Stimulated activated effector memory CD8-positive, alpha-beta T cell treated with anti-CD3 and anti-CD28 coated beads, Interleukin-12 subunit alpha, Interleukin-12 subunit beta, amount 100 ng/mL, for 72 hours (primary cell): ENCODE data around the gene EPN2.

Experiments used
- ATAC-seq: fragments of 150-1000 bp; cut with Tn5 transposase; 2 replicates; pipeline ENCODE4 v1.10.0; 2021
- DNase-seq, 2 donors: peaks; one replicate each; pipeline ENCODE4 v3.0.0; 2021 to 2022; ENCODE audit warnings: low spot score in 2 of 2
- H3K27ac Mint-ChIP-seq: one replicate; pipeline ENCODE4 v1.8.0; 2022; ENCODE audit warnings: mild to moderate bottlenecking, mixed read lengths
- H3K36me3 Mint-ChIP-seq: one replicate; pipeline ENCODE4 v1.8.0; 2022; ENCODE audit warnings: mild to moderate bottlenecking, mixed read lengths
- H3K4me1 Mint-ChIP-seq: one replicate; pipeline ENCODE4 v1.8.0; 2022; ENCODE audit warnings: mixed read lengths
- H3K4me3 Mint-ChIP-seq: one replicate; pipeline ENCODE4 v1.8.0; 2022; ENCODE audit warnings: mild to moderate bottlenecking, mixed read lengths
- H3K9me3 Mint-ChIP-seq: one replicate; pipeline ENCODE4 v1.8.0; 2022; ENCODE audit warnings: mixed read lengths

The EPN2 gene

DNA sequence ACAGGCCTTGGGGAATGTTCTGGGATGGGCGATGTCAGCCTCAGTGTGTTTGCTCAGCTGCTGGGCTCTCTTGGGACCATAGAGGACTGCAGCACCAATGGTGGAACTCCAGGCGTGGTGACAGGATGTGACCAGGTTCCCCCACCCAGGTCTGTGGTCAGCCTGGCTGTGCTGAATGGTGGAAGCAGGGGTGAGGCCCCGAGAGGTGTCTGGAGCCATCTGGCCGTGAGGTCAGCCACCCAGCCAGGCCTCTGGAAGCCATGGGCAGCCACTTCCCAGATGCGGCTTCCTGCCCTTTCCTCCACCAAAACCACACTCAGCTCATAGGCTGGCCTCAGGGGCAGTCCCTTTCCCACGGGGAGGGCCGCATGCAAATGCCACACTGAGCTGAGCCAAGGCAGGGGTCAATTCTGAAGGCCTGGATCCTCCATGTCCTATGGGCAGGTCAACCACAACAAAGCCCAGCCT lies 133.4 kb downstream of the EPN2 start:
- no peaks in the 10 kb centered on the region for H3K9me3 Mint-ChIP-seq
- peak overlapping the region; percentile 59 for H3K4me3 Mint-ChIP-seq
- no peaks in the 10 kb centered on the region for H3K36me3 Mint-ChIP-seq
- DNase-seq = no peak
- H3K27ac Mint-ChIP-seq = peak overlapping the region; percentile 84
- ATAC-seq = peak; percentile 70
- H3K4me1 Mint-ChIP-seq = peaks cover 42% of the 10 kb centered on the region

- ATAC-seq (no peak), DNase-seq (no peak)
- Mint-ChIP-seq H3K27ac (peak overlapping the region; percentile 37), H3K4me1 (peaks cover 49% of the 10 kb centered on the region), H3K9me3 (no peaks in the 10 kb centered on the region), H3K36me3 (no peaks in the 10 kb centered on the region), H3K4me3 (peak overlapping the region; percentile 59)
Observed at GRCh38 chr17:19371259-19372010, 134.3 kb downstream of the EPN2 start.

DNA sequence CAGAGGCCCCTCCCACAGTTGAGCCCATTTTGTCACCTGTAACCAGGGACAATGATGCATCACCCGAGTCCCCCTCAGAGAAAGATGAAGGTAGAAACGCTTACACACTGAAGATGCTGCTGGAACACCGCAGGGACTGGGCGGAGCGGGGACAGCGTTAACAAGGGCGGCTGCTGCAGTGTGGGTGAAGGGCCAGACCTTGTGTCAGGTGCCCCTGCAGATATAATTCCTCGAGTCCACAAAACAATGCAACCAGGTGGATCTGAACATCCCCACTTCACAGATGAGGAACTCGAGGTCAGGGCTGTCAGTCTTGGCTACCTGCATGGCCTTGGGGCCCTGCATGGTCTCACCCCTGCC lies 134.8 kb downstream of the EPN2 start:
- Mint-ChIP-seq H3K36me3 (no peaks in the 10 kb centered on the region), H3K27ac (peak overlapping the region; percentile 37), H3K4me1 (peaks cover 54% of the 10 kb centered on the region), H3K4me3 (no peak overlapping the region), H3K9me3 (no peaks in the 10 kb centered on the region)
- DNase-seq = no peak
- no peak for ATAC-seq

GRCh38 chr17:19372439-19372838 lies 135.3 kb downstream of the EPN2 start:
- H3K4me3 Mint-ChIP-seq = no peak overlapping the region
- no peaks in the 10 kb centered on the region for H3K9me3 Mint-ChIP-seq

GRCh38 chr17:19372866-19373504 lies 135.8 kb downstream of the EPN2 start:
- H3K4me3 Mint-ChIP-seq = no peak overlapping the region
- H3K4me1 Mint-ChIP-seq = peaks cover 57% of the 10 kb centered on the region
- DNase-seq = no peak
- peaks cover 7% of the 10 kb centered on the region for H3K36me3 Mint-ChIP-seq
- H3K9me3 Mint-ChIP-seq = no peaks in the 10 kb centered on the region
- no peak for ATAC-seq
- no peak overlapping the region for H3K27ac Mint-ChIP-seq

More at GRCh38 chr17:19372439-19372838, 135.3 kb downstream of the EPN2 start:
- DNase-seq (no peak), ATAC-seq (no peak)
- Mint-ChIP-seq H3K4me1 (peaks cover 57% of the 10 kb centered on the region), H3K36me3 (peaks cover 2% of the 10 kb centered on the region), H3K27ac (no peak overlapping the region)

DNA sequence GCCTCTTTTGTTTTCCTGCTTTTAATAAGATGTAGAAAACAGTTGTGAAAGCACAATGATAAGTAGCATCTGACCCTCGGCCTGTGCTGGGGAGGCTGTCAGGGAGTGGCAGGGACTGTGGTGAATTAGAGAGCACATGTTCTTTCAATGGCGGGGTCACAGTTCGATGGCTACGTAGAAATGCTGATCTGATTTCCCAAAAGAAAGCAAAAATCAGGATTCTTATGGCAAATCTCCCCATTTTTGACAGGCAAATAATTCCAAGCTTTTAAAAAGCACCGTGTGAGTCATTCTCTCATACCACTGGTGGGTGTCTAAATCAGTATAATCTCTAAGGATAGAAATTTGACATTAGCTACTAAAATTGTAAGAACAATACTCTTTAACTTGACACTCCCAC lies 137.0 kb downstream of the EPN2 start:
- DNase-seq (no peak), ATAC-seq (no peak)
- no peak overlapping the region for H3K27ac Mint-ChIP-seq
- peaks cover 15% of the 10 kb centered on the region for H3K36me3 Mint-ChIP-seq
- H3K4me3 Mint-ChIP-seq = no peak overlapping the region
- peaks cover 51% of the 10 kb centered on the region for H3K4me1 Mint-ChIP-seq
- no peaks in the 10 kb centered on the region for H3K9me3 Mint-ChIP-seq

DNA sequence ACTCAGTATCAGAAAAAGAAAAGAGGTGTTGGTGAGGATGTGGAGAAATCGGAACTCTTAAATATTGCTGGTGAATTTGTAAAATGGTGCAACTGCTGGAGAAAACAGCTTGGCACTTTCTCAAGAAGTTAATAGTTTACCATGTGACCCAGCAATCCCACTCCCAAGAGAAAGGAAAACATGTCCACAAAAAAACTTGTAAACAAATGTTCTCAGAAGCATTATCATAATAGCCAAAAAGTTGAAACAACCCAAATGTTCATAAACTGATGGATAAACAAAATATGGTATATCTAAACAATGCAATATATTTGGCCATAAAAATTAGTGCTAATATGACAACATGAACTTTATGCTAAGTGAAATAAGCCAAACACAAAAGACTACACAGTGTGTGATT lies 138.6 kb downstream of the EPN2 start:
- DNase-seq (no peak), ATAC-seq (no peak)
- no peak overlapping the region for H3K27ac Mint-ChIP-seq
- H3K4me1 Mint-ChIP-seq = peaks cover 38% of the 10 kb centered on the region
- H3K9me3 Mint-ChIP-seq = no peaks in the 10 kb centered on the region
- H3K36me3 Mint-ChIP-seq = peaks cover 21% of the 10 kb centered on the region
- peak overlapping the region; percentile 20 for H3K4me3 Mint-ChIP-seq

GRCh38 chr17:19376811-19377210 lies 139.6 kb downstream of the EPN2 start:
- H3K9me3 Mint-ChIP-seq = no peaks in the 10 kb centered on the region
- H3K36me3 Mint-ChIP-seq = peaks cover 21% of the 10 kb centered on the region
- H3K4me1 Mint-ChIP-seq = peaks cover 27% of the 10 kb centered on the region
- DNase-seq (no peak), ATAC-seq (no peak)
- peak overlapping the region; percentile 99 for H3K27ac Mint-ChIP-seq
- peak overlapping the region; percentile 99 for H3K4me3 Mint-ChIP-seq

DNA sequence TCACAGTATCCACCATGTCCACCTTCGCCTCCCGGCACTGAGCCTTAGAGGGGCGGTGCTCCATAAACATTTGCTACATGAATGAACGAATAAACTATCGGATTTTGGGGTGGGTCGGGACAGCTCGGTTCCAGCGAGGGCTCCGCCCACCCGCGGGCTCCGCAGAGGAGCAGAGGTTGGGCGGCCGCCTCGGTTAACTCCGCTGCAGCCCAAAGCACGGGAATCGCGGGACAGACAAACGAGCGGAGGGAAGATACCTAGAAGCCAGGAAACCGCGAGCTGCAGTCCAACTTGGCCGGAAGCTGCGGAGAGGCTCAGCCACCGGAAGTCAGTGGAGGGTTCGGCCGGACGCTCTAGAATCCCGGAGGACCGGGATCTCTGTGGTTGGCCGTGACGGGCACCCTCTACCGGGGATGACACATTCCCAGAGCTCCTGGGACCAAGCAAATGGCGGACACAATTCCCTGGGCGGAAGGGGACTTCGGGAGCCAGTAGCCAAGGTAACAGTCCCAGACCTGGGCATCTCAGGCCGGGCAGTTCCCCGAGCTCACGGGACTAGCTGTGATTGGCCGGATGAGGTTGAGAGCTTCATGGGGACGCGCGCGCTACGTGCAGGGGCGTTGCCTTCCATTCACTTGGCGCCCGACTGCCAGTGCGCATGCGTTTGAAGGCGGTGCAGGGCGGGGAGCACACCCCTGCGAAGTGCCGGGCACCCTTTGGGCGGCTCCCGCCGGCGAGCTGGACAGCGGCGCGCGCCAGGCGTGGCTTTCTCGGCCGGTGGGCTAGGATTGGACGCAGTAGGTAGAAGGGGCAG lies 140.6 kb downstream of the EPN2 start:
- ATAC-seq = peak; percentile 97
- Mint-ChIP-seq H3K4me1 (peaks cover 17% of the 10 kb centered on the region), H3K9me3 (no peaks in the 10 kb centered on the region), H3K27ac (peak overlapping the region; percentile 99), H3K4me3 (peak overlapping the region; percentile 99), H3K36me3 (peaks cover 30% of the 10 kb centered on the region)
- peak; percentile 93 to 97 for DNase-seq

DNA sequence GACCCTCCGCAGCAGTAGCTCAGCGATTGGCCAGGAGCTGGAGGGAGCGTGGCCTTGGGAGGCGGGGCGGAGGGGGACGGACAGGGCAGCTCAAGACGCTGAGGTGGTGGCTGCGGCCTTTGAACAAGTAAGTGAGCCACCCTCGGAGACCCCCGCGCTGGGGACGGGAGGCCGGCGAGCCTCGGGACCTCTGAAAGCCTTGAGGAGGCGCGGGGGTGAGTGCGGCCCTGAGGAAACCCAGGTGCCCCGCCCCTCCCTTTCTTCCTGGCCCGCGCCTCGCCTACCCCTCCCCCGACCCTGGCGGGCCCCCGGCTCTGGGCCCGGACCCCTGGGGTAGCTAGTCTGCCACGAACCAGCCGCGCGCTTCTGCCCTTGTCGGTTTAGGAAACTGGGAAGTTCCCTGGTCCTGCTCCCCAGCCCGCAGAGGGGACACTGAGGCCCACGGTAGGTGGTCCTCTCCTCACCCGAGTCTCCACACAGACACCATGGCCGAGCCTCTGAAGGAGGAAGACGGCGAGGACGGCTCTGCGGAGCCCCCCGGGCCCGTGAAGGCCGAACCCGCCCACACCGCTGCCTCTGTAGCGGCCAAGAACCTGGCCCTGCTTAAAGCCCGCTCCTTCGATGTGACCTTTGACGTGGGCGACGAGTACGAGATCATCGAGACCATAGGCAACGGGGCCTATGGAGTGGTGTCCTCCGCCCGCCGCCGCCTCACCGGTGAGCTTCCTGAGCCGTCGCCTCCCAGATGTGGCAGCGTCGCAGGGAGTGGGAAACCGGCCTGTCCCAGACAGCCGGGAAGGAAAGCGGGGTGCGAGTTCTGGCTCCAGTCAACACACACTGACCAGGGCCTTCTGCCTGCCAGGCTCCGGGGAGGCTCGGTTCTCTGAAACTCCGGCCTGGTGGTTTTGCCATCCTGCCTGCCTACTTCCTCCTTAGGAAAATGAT lies 141.5 kb downstream of the EPN2 start, which contains the start of gene MAPK7:
Gene MAPK7 (plus strand): TSS at position 83 of the 945 bp plus-strand sequence. CDS start 403 bp downstream, at position 486.
- Mint-ChIP-seq H3K27ac (peak within 1 kb of the TSS; percentile 99), H3K4me1 (peaks cover 17% of the 10 kb centered on the region), H3K9me3 (no peaks in the 10 kb centered on the region), H3K4me3 (peak within 1 kb of the TSS; percentile 99), H3K36me3 (peaks cover 35% of the 10 kb centered on the region)
- ATAC-seq = peak; percentile 5
- DNase-seq = no peak

DNA sequence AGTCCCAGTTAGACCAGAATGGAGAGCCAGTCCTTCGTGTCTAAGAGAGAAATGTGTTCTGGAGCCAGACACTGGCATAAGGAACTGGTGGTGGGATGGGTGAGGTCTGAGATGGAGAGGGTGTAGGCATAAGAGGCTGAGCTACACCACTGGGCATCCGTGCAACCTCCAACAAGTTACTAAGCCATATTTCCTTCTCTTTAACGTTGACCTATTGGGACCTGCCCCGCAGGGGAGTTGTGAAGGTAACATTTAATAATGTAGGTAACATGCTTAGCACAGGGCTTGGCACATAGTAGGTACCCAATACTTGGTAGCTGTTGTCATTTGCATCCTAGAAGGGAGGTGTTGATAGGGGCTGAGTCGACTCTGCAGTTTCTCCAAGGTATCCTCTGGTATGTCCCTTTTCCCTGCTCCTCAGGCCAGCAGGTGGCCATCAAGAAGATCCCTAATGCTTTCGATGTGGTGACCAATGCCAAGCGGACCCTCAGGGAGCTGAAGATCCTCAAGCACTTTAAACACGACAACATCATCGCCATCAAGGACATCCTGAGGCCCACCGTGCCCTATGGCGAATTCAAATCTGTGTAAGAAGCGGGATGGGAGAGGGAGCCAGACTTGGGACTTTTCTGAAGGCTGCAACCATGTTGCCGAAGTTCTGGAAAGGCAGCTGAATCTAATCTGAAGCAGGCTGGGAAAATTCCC lies 142.3 kb downstream of the EPN2 start:
- H3K9me3 Mint-ChIP-seq = no peaks in the 10 kb centered on the region
- peak overlapping the region; percentile 99 for H3K4me3 Mint-ChIP-seq
- H3K36me3 Mint-ChIP-seq = peaks cover 38% of the 10 kb centered on the region
- DNase-seq = peak in 1 of 2 donors; percentile 45
- peak overlapping the region; percentile 40 for H3K27ac Mint-ChIP-seq
- H3K4me1 Mint-ChIP-seq = peaks cover 25% of the 10 kb centered on the region
- no peak for ATAC-seq

DNA sequence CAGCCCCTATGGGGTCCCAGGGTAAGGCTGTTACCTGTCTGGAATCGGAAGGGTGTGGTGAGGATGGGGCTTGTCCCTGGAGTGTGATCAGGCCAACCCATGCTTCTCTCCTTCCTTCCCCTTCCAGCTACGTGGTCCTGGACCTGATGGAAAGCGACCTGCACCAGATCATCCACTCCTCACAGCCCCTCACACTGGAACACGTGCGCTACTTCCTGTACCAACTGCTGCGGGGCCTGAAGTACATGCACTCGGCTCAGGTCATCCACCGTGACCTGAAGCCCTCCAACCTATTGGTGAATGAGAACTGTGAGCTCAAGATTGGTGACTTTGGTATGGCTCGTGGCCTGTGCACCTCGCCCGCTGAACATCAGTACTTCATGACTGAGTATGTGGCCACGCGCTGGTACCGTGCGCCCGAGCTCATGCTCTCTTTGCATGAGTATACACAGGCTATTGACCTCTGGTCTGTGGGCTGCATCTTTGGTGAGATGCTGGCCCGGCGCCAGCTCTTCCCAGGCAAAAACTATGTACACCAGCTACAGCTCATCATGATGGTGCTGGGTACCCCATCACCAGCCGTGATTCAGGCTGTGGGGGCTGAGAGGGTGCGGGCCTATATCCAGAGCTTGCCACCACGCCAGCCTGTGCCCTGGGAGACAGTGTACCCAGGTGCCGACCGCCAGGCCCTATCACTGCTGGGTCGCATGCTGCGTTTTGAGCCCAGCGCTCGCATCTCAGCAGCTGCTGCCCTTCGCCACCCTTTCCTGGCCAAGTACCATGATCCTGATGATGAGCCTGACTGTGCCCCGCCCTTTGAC lies 143.5 kb downstream of the EPN2 start:
- H3K4me3 Mint-ChIP-seq = no peak overlapping the region
- no peaks in the 10 kb centered on the region for H3K9me3 Mint-ChIP-seq
- ATAC-seq = no peak
- H3K4me1 Mint-ChIP-seq = peaks cover 25% of the 10 kb centered on the region
- no peak for DNase-seq
- H3K36me3 Mint-ChIP-seq = peaks cover 40% of the 10 kb centered on the region
- H3K27ac Mint-ChIP-seq = no peak overlapping the region

DNA sequence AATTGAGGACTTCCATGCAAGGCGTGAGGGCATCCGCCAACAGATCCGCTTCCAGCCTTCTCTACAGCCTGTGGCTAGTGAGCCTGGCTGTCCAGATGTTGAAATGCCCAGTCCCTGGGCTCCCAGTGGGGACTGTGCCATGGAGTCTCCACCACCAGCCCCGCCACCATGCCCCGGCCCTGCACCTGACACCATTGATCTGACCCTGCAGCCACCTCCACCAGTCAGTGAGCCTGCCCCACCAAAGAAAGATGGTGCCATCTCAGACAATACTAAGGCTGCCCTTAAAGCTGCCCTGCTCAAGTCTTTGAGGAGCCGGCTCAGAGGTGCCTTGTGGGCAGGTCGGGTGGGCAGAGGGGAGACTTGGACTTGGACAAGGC lies 144.2 kb downstream of the EPN2 start:
- no peak for ATAC-seq
- H3K36me3 Mint-ChIP-seq = peaks cover 40% of the 10 kb centered on the region
- DNase-seq = no peak
- H3K4me1 Mint-ChIP-seq = peaks cover 20% of the 10 kb centered on the region
- no peak overlapping the region for H3K4me3 Mint-ChIP-seq
- no peaks in the 10 kb centered on the region for H3K9me3 Mint-ChIP-seq
- H3K27ac Mint-ChIP-seq = no peak overlapping the region
